NB4 (cell line): ENCODE data around the gene SNX25.

Experiments used
- DNase-seq: peaks from one replicate; pipeline ENCODE4 v3.0.0; 2010; ENCODE audit warnings: low read depth
- H3K4me3 ChIP-seq: one replicate; pipeline ENCODE4 v1.5.1; 2011; ENCODE audit warnings: mild to moderate bottlenecking, low read depth, low read length, moderate library complexity
- MYC ChIP-seq: IDR thresholded peaks from 2 replicates; pipeline ENCODE4 v1.6.1; 2011; ENCODE audit warnings: low read depth, low read length
- POLR2A ChIP-seq: IDR thresholded peaks from 2 replicates; pipeline ENCODE4 v1.6.1; 2011; ENCODE audit warnings: mild to moderate bottlenecking; ENCODE audit not compliant: insufficient read length; ENCODE audit errors: extremely low read depth
- TF ChIP-seq, protein P1 (sequence below): IDR thresholded peaks from one replicate; pipeline ENCODE4 v1.5.1; 2012; ENCODE audit warnings: low read depth, low read length
- TF ChIP-seq, protein P2 (sequence below): IDR thresholded peaks from 2 replicates; pipeline ENCODE4 v1.6.1; 2011; ENCODE audit warnings: low read depth, low read length

SNX25 gene

DNA sequence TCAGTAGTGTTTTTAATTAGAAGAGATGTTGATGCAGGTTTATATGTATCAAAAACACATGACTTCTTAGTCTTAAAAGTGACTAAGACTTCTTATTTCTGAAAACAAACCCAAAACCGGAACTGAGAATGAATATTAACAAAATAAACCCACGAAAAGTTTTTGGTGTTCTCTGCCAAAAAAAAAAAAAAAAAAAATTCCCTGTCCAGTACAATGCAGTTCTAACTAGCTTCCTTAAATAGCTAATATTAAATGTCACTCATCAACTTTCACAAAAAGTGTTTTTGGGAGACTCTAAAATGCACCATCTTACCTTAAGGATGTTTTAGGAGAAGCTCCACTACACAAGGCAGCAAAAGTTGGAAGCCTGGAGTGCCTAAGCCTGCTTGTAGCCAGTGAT is 189.2 kb downstream of the SNX25 start:
- no peak for DNase-seq
- H3K4me3 ChIP-seq: no peak overlapping the region
- TF ChIP-seq, protein P1, sequence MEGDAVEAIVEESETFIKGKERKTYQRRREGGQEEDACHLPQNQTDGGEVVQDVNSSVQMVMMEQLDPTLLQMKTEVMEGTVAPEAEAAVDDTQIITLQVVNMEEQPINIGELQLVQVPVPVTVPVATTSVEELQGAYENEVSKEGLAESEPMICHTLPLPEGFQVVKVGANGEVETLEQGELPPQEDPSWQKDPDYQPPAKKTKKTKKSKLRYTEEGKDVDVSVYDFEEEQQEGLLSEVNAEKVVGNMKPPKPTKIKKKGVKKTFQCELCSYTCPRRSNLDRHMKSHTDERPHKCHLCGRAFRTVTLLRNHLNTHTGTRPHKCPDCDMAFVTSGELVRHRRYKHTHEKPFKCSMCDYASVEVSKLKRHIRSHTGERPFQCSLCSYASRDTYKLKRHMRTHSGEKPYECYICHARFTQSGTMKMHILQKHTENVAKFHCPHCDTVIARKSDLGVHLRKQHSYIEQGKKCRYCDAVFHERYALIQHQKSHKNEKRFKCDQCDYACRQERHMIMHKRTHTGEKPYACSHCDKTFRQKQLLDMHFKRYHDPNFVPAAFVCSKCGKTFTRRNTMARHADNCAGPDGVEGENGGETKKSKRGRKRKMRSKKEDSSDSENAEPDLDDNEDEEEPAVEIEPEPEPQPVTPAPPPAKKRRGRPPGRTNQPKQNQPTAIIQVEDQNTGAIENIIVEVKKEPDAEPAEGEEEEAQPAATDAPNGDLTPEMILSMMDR: no peak
- TF ChIP-seq MYC (no peak), POLR2A (no peak)
- TF ChIP-seq, protein P2, sequence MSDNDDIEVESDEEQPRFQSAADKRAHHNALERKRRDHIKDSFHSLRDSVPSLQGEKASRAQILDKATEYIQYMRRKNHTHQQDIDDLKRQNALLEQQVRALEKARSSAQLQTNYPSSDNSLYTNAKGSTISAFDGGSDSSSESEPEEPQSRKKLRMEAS: no peak

DNA sequence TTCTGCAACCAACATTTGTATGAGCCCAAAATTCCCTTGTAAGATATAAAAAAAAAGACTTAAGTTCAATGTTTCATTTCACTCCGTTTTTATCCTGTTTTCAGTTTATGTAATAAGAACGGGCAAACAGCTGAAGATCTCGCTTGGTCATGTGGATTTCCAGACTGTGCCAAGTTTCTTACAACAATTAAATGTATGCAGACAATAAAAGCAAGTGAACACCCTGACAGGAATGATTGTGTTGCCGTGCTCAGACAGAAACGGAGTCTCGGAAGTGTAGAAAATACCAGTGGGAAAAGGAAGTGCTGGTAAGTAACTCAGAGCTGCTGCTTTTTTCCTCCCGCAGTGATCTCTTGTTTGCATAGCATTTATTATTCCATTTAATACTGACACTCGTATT is 190.1 kb downstream of the SNX25 start:
- TF ChIP-seq, protein P1: no peak
- no peak for TF ChIP-seq MYC
- TF ChIP-seq POLR2A: no peak
- TF ChIP-seq, protein P2: no peak
- no peak overlapping the region for H3K4me3 ChIP-seq
- DNase-seq: no peak

DNA sequence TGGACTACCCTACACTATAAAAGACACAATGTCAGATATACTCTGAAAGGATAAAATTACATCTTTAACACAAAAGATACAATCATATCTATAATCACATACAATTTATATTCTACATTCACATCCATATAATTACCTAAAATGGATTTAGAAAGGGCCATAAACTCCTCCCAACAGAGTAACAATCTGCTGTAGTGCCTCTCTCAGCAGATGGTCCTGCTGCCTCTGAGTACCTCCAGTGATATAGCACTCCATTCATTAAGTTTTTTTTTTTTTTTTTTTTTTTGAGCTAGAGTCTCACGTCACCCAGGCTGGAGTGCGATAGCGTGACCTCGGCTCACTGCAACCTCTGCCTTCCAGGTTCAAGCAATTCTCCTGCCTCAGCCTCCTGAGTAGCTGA is 194.6 kb downstream of the SNX25 start:
- TF ChIP-seq MYC (no peak), POLR2A (no peak)
- TF ChIP-seq, protein P2: no peak
- TF ChIP-seq, protein P1: no peak
- no peak for DNase-seq
- no peak overlapping the region for H3K4me3 ChIP-seq

DNA sequence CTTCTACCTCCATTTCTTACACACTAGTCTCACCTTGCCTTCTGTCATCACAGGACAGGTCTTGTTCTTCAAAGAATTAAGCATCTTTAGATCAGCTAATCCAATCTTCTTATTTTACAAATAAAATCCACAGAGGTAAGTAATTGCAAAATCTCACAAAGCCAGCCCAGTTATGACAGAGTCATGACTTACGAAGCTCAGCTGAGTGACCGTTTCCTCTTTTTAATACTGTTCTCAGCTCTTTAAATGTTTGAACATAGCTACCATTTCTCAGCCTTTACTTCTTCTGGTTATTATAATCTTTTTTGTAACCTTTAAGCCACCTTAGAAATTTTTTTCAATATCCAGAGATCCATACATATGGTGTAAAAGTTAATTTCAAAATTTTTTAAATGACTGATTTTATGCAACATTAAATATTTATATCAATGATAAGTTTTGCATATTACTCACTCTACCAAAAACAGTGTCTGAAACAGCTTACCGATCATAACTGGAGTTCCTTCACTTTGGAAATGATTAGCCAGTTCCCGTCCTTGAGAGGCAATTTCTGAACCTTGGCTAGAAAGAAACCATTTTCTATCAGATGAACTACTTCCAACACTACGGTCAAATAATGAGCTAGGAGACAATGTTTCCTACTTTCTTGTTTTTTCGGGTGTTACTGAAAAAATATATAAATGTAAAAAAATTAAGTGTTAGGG is 196.1 kb downstream of the SNX25 start:
- DNase-seq: no peak
- no peak overlapping the region for H3K4me3 ChIP-seq
- TF ChIP-seq, protein P2: no peak
- TF ChIP-seq MYC (no peak), POLR2A (no peak)
- TF ChIP-seq, protein P1: no peak

DNA sequence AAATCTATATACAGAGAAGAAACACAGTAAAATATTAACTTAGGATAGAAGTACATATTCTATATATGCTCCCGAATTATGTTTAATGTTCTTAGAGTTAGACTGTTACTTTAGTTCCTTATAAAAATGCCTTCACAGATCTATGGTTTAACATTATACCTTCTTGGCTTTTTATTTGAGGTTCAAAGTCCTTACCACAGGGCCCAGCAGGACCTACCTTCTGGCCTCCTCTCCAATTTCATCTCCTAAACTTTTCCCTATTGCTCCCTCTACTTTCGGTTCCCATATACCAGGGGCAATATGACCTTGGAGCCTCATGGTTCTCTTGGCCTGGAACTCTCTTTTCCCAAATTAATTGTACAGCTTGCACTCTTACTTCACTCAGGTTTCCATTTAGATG is 199.0 kb downstream of the SNX25 start:
- no peak for DNase-seq

More for the DNA sequence above, 199.0 kb downstream of the SNX25 start:
- TF ChIP-seq MYC (no peak), POLR2A (no peak)
- TF ChIP-seq, protein P2: no peak
- TF ChIP-seq, protein P1: no peak
- no peak overlapping the region for H3K4me3 ChIP-seq
